Neuronal stem cell (in vitro differentiated cells): ENCODE data around the gene BFSP1.

Source experiments
- DNase-seq: peaks from one replicate; pipeline ENCODE4 v3.0.0-alpha.2; 2013; ENCODE audit warnings: low spot score
- H2AFZ ChIP-seq: one replicate; pipeline ENCODE4 v1.6.1; 2013; ENCODE audit warnings: mild to moderate bottlenecking, low read length, inconsistent platforms
- H2AK5ac ChIP-seq: 2 replicates; pipeline ENCODE4 v1.6.1; 2013; ENCODE audit warnings: low read depth, mild to moderate bottlenecking, inconsistent platforms, low read length, moderate library complexity, mixed read lengths
- H2BK120ac ChIP-seq: 2 replicates; pipeline ENCODE4 v1.6.1; 2013; ENCODE audit warnings: low read depth, mild to moderate bottlenecking, inconsistent platforms, low read length, moderate library complexity, mixed read lengths
- H2BK12ac ChIP-seq: one replicate; pipeline ENCODE4 v1.6.1; 2013; ENCODE audit warnings: low read length, inconsistent platforms
- H2BK15ac ChIP-seq: 2 replicates; pipeline ENCODE4 v1.6.1; 2013; ENCODE audit warnings: mild to moderate bottlenecking, low read length, inconsistent platforms, mixed read lengths
- H2BK5ac ChIP-seq: one replicate; pipeline ENCODE4 v1.6.1; 2013; ENCODE audit warnings: inconsistent platforms, mild to moderate bottlenecking, low read length, moderate library complexity
- H3K14ac ChIP-seq: one replicate; pipeline ENCODE4 v1.6.1; 2013; ENCODE audit warnings: low read length, inconsistent platforms
- H3K18ac ChIP-seq: 2 replicates; pipeline ENCODE4 v1.6.1; 2013; ENCODE audit warnings: low read length, inconsistent platforms
- H3K23ac ChIP-seq: 2 replicates; pipeline ENCODE4 v1.6.1; 2013; ENCODE audit warnings: low read depth, mild to moderate bottlenecking, mixed read lengths, low read length, inconsistent platforms; ENCODE audit not compliant: poor library complexity
- H3K27ac ChIP-seq: replicated peaks from 3 replicates; pipeline ENCODE4 v1.5.1; 2013; ENCODE audit warnings: low read length, inconsistent platforms
- H3K27me3 ChIP-seq, 3 experiments: 2 replicates each; pipeline ENCODE4 v1.6.1; 2013; ENCODE audit warnings: low read length in 3 of 3, mild to moderate bottlenecking in 2 of 3, inconsistent platforms in 1 of 3, low read depth in 1 of 3, mixed read lengths in 1 of 3, moderate library complexity in 1 of 3; ENCODE audit not compliant: control insufficient read depth in 3 of 3, insufficient read depth in 3 of 3
- H3K36me3 ChIP-seq, 2 donors: replicated peaks in 1 of 2; 2 replicates each; pipeline ENCODE4 v1.6.1; 2013; ENCODE audit warnings: low read length in 2 of 2; ENCODE audit not compliant: control insufficient read depth in 2 of 2, insufficient read depth in 2 of 2
- H3K4ac ChIP-seq: 2 replicates; pipeline ENCODE4 v1.6.1; 2013; ENCODE audit warnings: inconsistent platforms, mild to moderate bottlenecking, low read length, moderate library complexity
- H3K4me1 ChIP-seq, 2 donors: 1 replicate in 1 of 2; 2 replicates in 1 of 2; pipeline ENCODE4 v1.6.1; 2013; ENCODE audit warnings: low read length in 2 of 2, low read depth in 1 of 2; ENCODE audit not compliant: control insufficient read depth in 2 of 2, insufficient read depth in 1 of 2
- H3K4me2 ChIP-seq: one replicate; pipeline ENCODE4 v1.6.1; 2013; ENCODE audit warnings: mild to moderate bottlenecking, low read length, inconsistent platforms; ENCODE audit not compliant: insufficient read depth, poor library complexity, severe bottlenecking
- H3K4me3 ChIP-seq, 2 donors: 2 replicates each; pipeline ENCODE4 v1.5.1; 2013; ENCODE audit warnings: low read length in 2 of 2, mild to moderate bottlenecking in 2 of 2, inconsistent platforms in 1 of 2, moderate library complexity in 1 of 2
- H3K79me1 ChIP-seq: one replicate; pipeline ENCODE4 v1.6.1; 2013; ENCODE audit warnings: low read depth, mild to moderate bottlenecking, inconsistent platforms, low read length, moderate library complexity
- H3K9ac ChIP-seq: one replicate; pipeline ENCODE4 v1.6.1; 2013; ENCODE audit warnings: mild to moderate bottlenecking, low read depth, low read length, inconsistent platforms; ENCODE audit not compliant: poor library complexity
- H3K9me3 ChIP-seq, 2 donors: replicated peaks in 1 of 2; 2 replicates each; pipeline versions ENCODE3 to v1.6.1; 2013; ENCODE audit warnings: low read length in 2 of 2, mild to moderate bottlenecking in 2 of 2, inconsistent platforms in 1 of 2, low read depth in 1 of 2, mixed read lengths in 1 of 2, moderate library complexity in 1 of 2; ENCODE audit not compliant: control insufficient read depth in 2 of 2, insufficient read depth in 1 of 2
- H4K8ac ChIP-seq: one replicate; pipeline ENCODE4 v1.6.1; 2013; ENCODE audit warnings: low read depth, mild to moderate bottlenecking, inconsistent platforms, low read length, moderate library complexity
- H4K91ac ChIP-seq: one replicate; pipeline ENCODE4 v1.6.1; 2013; ENCODE audit warnings: low read length, low read depth, mild to moderate bottlenecking, inconsistent platforms; ENCODE audit not compliant: poor library complexity
- WGBS, 2 donors: extraction: QIAGEN DNeasy Blood & Tissue Kit; methylation state at CpG; one replicate each; pipeline ENCODE4 v1.1.7; 2013; ENCODE audit warnings: missing lambda C conversion rate in 2 of 2, mixed read lengths in 1 of 2; ENCODE audit not compliant: insufficient read length in 2 of 2, insufficient replicate concordance in 1 of 2; ENCODE audit errors: extremely low coverage in 2 of 2; 5-methylcytosine and 5-hydroxymethylcytosine counted together

BFSP1 gene

GRCh38 chr20:17522528-17522927, 8.7 kb downstream of the BFSP1 start:
- H4K91ac ChIP-seq: no peak overlapping the region
- peaks cover 0 to 2% of the 10 kb centered on the region in 2 donors for H3K4me1 ChIP-seq
- no peak overlapping the region for H2BK5ac ChIP-seq
- H2AK5ac ChIP-seq: no peak overlapping the region
- no peak overlapping the region for H3K14ac ChIP-seq
- no peak overlapping the region for H3K4me2 ChIP-seq
- no peak overlapping the region for H3K4ac ChIP-seq
- H2BK12ac ChIP-seq: no peak overlapping the region
- H3K27me3 ChIP-seq: peaks cover 0 to 84% (median 29%) of the 10 kb centered on the region in 3 experiments
- H3K27ac ChIP-seq: no peak overlapping the region
- peak overlapping the region; percentile 29 for H3K23ac ChIP-seq
- H3K9ac ChIP-seq: no peak overlapping the region
- H3K9me3 ChIP-seq: no peaks in the 10 kb centered on the region
- H4K8ac ChIP-seq: no peak overlapping the region
- DNase-seq: no peak
- H3K18ac ChIP-seq: no peak overlapping the region
- no peak overlapping the region for H3K4me3 ChIP-seq
- no peaks in the 10 kb centered on the region for H3K79me1 ChIP-seq
- no peak overlapping the region for H2AFZ ChIP-seq
- no peak overlapping the region for H2BK120ac ChIP-seq
- H2BK15ac ChIP-seq: no peak overlapping the region
- no CpG with 5 or more reads among the region's 3 CpGs for WGBS, 2 donors
- no peaks in the 10 kb centered on the region for H3K36me3 ChIP-seq

DNA sequence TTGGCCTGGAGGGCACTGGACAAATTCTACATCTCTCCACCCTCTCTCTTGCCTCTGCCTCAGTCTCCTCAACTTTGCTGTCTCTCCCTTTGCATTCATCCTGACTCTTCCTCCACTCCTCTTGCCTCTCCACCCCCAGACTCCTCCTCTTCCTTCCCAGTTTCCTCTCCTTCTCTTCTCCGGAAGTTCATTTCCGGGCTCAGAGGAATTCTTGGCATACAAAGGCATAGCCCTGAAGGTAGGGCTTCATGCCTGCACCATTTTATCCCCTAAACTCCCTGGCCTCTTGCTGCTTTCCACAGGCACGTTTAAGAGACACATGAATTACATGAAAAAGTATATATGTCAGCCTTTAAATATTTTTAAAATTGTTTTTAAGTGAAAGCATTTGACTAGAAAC, 10.6 kb downstream of the BFSP1 start:
- H2AFZ ChIP-seq: no peak overlapping the region
- no peak overlapping the region for H3K23ac ChIP-seq
- H3K9me3 ChIP-seq: no peaks in the 10 kb centered on the region
- H3K27ac ChIP-seq: no peak overlapping the region
- peaks cover 0 to 2% of the 10 kb centered on the region in 2 donors for H3K4me1 ChIP-seq
- no peak overlapping the region for H2BK12ac ChIP-seq
- H3K27me3 ChIP-seq: peaks cover 0 to 80% (median 27%) of the 10 kb centered on the region in 3 experiments
- H3K4ac ChIP-seq: no peak overlapping the region
- no peak overlapping the region for H4K91ac ChIP-seq
- no CpG with 5 or more reads among the region's 3 CpGs for WGBS, 2 donors
- no peak overlapping the region for H2BK5ac ChIP-seq
- no peak overlapping the region for H3K9ac ChIP-seq
- H2BK120ac ChIP-seq: no peak overlapping the region
- no peaks in the 10 kb centered on the region for H3K36me3 ChIP-seq
- H3K18ac ChIP-seq: no peak overlapping the region
- H4K8ac ChIP-seq: no peak overlapping the region
- no peak overlapping the region for H2AK5ac ChIP-seq
- no peak overlapping the region for H2BK15ac ChIP-seq
- H3K79me1 ChIP-seq: no peaks in the 10 kb centered on the region
- no peak for DNase-seq
- no peak overlapping the region for H3K4me2 ChIP-seq
- H3K4me3 ChIP-seq: no peak overlapping the region
- no peak overlapping the region for H3K14ac ChIP-seq

DNA sequence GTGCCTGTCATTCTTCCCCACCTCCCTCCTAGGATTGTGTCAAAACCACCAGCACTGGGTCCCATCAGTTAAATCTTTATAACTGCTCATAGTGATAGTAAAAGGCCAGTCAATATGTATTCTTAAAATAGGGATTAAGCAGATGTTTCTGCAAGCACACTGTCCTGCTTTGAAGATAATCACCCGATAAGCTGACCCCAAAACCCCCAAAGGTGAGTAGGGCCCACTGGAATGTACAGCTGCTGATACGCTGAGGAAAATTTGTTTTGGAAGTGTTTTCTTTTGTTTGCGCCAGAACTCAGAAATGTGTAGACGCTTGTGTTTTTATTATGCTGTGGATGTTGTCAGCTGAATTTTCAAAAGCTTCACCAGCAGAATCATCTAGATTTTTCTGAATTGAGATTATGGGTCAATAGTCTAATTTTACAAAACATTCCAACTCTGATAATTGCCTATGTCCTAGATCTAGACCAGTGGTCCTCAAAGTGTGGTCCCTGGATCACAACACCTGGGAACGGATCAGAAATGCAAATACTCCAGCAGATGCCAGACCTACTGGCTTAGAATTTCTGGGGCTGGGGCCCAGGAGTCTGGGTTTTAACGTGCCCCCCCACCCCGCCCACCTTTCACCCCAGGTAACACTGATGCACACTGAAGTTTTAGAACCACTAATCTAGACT, 11.4 kb downstream of the BFSP1 start:
- no peak for DNase-seq
- Histone ChIP-seq H3K4ac (no peak overlapping the region), H3K4me3 (no peak overlapping the region), H3K23ac (no peak overlapping the region), H4K8ac (no peak overlapping the region), H2BK15ac (no peak overlapping the region), H3K79me1 (no peaks in the 10 kb centered on the region), H3K27ac (no peak overlapping the region), H3K9me3 (no peaks in the 10 kb centered on the region), H2AFZ (no peak overlapping the region), H2AK5ac (no peak overlapping the region), H3K18ac (no peak overlapping the region), H3K4me1 (peaks cover 0 to 2% of the 10 kb centered on the region in 2 donors), H3K14ac (no peak overlapping the region), H2BK12ac (no peak overlapping the region), H3K4me2 (no peak overlapping the region), H4K91ac (no peak overlapping the region), H2BK120ac (no peak overlapping the region), H3K9ac (no peak overlapping the region), H3K27me3 (peaks cover 0 to 80% (median 19%) of the 10 kb centered on the region in 3 experiments), H2BK5ac (no peak overlapping the region), H3K36me3 (no peaks in the 10 kb centered on the region)
- WGBS, 2 donors: no CpG with 5 or more reads among the region's 7 CpGs

DNA sequence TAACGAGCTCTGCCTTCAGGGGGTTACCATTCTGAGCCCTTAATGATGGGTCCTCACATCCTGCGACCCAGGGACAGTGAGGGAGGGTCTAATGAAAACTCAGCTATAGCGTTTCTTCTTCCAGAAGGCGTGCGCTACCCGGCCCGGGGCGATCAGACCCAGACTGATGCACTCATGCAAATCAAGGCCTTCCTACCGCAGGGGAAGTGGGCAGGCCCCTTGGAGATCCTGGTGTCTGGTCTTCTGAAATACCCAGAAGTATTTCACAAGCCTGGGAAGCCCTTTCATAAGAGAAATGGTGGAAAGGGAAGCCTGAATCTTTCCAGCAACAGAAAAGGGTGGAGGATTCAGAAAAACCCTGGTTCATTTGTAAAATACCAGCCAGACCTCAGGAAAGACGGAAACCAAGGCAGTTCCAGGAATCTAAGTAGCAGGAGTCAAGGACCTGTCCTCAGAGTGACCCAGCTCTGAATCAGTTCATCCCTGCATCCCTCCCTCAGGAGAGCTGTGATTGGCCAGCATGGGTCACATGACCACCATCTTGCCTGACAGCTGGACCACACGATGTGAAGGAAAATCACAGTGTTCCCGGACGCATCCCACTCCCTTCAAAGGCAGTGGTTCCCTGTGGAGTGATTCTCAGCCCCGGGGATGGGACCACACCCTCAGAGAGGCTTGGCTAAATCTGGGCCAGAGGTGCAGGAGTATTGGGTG, 12.7 kb downstream of the BFSP1 start:
- Histone ChIP-seq H3K4me1 (peaks cover 0 to 2% of the 10 kb centered on the region in 2 donors), H3K36me3 (no peaks in the 10 kb centered on the region), H2BK12ac (no peak overlapping the region), H3K27me3 (peaks cover 0 to 80% (median 11%) of the 10 kb centered on the region in 3 experiments), H3K18ac (no peak overlapping the region), H3K27ac (no peak overlapping the region), H2AK5ac (no peak overlapping the region), H3K23ac (no peak overlapping the region), H2BK120ac (no peak overlapping the region), H3K9me3 (no peaks in the 10 kb centered on the region), H4K91ac (no peak overlapping the region), H2BK15ac (no peak overlapping the region), H2AFZ (no peak overlapping the region), H2BK5ac (no peak overlapping the region), H4K8ac (no peak overlapping the region), H3K4me3 (no peak overlapping the region), H3K79me1 (no peaks in the 10 kb centered on the region), H3K9ac (no peak overlapping the region), H3K4ac (no peak overlapping the region), H3K4me2 (no peak overlapping the region), H3K14ac (no peak overlapping the region)
- WGBS, 2 donors: no CpG with 5 or more reads among the region's 14 CpGs
- no peak for DNase-seq
